Body of pancreas (tissue), 4 donors: Measurements from ENCODE around the gene WWOX. TPM values are rescaled to one million over a fixed set of nuclear protein-coding genes. Genes with fewer than 3 reads are reported as not detected.

Experiments used
- ATAC-seq: fragments of 150-250 bp; one replicate; pipeline ENCODE4 v1.9.1; 2016
- DNase-seq, 4 donors: peaks; one replicate each; pipeline ENCODE4 v3.0.0-alpha.2; 2019
- H3K27ac ChIP-seq, 4 donors: fragments of 200-600 bp; sonication (generic); 1 replicate in 3 of 4; 2 replicates in 1 of 4; pipeline versions ENCODE4 v1.5.1 to v1.6.1; 2016 to 2019; ENCODE audit warnings: mild to moderate bottlenecking in 1 of 4, mixed read lengths in 1 of 4, moderate library complexity in 1 of 4
- H3K27me3 ChIP-seq, 2 donors: fragments of 200-600 bp; sonication (generic); one replicate each; pipeline ENCODE4 v1.6.0; 2016; ENCODE audit warnings: mild to moderate bottlenecking in 1 of 2
- H3K36me3 ChIP-seq, 2 donors: fragments of 200-600 bp; sonication (generic); replicated peaks in 1 of 2; 2 replicates each; pipeline ENCODE4 v1.5.1; 2016; ENCODE audit warnings: low read depth in 2 of 2; ENCODE audit not compliant: insufficient read depth in 1 of 2
- H3K4me1 ChIP-seq: fragments of 200-600 bp; sonication (generic); one replicate; pipeline ENCODE4 v1.6.0; 2016
- H3K4me3 ChIP-seq, 2 donors: fragments of 200-600 bp; sonication (generic); 1 replicate in 1 of 2; 2 replicates in 1 of 2; pipeline ENCODE4 v1.5.1; 2016 to 2019
- H3K9me3 ChIP-seq, 3 donors: fragments of 200-600 bp; sonication (generic); 1 replicate in 2 of 3; 2 replicates in 1 of 3; pipeline ENCODE4 v1.5.1; 2016
- POLR2A ChIP-seq, 3 donors: fragments of 450-650 bp; IDR thresholded peaks; one replicate each; pipeline ENCODE4 v1.6.1; 2016; ENCODE audit warnings: antibody characterized with exemption in 3 of 3, mild to moderate bottlenecking in 2 of 3
- WGBS, 2 donors: methylation state at CpG; one replicate each; pipeline ENCODE4 v1.1.5; 2017; 5-methylcytosine and 5-hydroxymethylcytosine counted together
- intact Hi-C: fragments of 100-400 bp; cut with DNase I; formaldehyde crosslinking; loops from one replicate; pipeline ENCODE4 v1.15.1; 2023
- total RNA-seq, 2 donors: library from RNA; depleted of rRNA; stranded (reverse); fragments of >200 nt; gene quantifications; one replicate each; pipeline ENCODE4 v1.1.0, GENCODE V29; 2016
- TF ChIP-seq, protein P1 (sequence below), 7 experiments: fragments of 450-650 bp in 4 of 7; fragments of 200-600 bp in 3 of 7; sonication (generic) in 3 of 7; IDR thresholded peaks; one replicate each; pipeline ENCODE4 v1.5.1; 2016 to 2019; ENCODE audit warnings: antibody characterized with exemption in 7 of 7

The WWOX gene
- total RNA-seq, 2 donors from 2014 or later: 52.7 to 67.2 TPM

DNA sequence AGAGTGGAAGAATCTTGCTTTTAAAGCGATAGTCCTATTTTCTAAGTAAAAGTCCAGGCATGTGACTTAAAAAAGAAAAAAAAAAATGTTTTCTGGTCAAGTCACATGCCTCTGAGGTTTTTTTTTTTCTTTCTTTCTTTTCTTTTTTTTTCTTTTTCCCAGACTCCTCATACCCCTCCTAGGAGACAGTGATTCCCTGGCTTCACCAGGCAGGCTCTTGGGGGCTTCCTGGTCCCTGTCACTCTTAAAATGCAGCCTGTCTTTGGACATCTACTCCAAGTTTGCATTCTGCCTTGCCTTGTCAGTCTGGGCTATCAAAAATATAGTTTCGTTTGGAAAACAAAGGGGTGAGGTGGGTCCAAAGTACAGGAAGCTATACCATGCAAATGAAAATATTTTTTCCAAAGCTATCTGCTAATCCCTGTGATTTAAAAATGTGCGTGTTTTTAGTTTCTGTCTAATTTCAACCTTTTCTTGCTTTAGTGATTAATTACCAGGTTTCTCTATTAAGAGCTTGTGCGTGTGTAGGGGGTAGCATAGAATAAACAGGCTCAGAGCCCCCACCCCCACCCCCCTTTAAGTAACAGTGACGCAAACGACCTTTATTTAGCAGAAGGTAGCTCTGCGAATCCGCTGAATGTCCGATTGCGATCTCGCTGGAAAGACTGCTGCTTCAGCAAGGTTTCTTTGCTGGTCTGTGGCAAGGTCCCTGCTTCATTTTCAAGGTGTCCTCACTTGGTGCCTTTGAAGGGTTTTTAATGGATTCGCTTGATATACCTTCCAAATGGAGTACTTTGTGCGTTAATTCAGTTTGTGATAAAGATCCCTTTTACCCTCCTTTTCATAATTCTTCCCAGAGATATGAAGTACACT, 510.2 kb downstream of the WWOX start:
- H3K27ac ChIP-seq: no peak overlapping the region
- H3K9me3 ChIP-seq: no peaks in the 10 kb centered on the region
- H3K27me3 ChIP-seq: no peaks in the 10 kb centered on the region
- H3K4me1 ChIP-seq: no peaks in the 10 kb centered on the region
- intact Hi-C loops: no loop called here
- 66 to 74% methylated on average over 13 of the region's 13 CpGs for WGBS, 2 donors
- DNase-seq (no peak), ATAC-seq (no peak)
- TF ChIP-seq, protein P1, sequence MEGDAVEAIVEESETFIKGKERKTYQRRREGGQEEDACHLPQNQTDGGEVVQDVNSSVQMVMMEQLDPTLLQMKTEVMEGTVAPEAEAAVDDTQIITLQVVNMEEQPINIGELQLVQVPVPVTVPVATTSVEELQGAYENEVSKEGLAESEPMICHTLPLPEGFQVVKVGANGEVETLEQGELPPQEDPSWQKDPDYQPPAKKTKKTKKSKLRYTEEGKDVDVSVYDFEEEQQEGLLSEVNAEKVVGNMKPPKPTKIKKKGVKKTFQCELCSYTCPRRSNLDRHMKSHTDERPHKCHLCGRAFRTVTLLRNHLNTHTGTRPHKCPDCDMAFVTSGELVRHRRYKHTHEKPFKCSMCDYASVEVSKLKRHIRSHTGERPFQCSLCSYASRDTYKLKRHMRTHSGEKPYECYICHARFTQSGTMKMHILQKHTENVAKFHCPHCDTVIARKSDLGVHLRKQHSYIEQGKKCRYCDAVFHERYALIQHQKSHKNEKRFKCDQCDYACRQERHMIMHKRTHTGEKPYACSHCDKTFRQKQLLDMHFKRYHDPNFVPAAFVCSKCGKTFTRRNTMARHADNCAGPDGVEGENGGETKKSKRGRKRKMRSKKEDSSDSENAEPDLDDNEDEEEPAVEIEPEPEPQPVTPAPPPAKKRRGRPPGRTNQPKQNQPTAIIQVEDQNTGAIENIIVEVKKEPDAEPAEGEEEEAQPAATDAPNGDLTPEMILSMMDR (IDR thresholded peaks at IDR 0.05): no peak
- TF ChIP-seq POLR2A (IDR thresholded peaks at IDR 0.05): no peak
- no peak overlapping the region for H3K4me3 ChIP-seq
- no peaks in the 10 kb centered on the region for H3K36me3 ChIP-seq

DNA sequence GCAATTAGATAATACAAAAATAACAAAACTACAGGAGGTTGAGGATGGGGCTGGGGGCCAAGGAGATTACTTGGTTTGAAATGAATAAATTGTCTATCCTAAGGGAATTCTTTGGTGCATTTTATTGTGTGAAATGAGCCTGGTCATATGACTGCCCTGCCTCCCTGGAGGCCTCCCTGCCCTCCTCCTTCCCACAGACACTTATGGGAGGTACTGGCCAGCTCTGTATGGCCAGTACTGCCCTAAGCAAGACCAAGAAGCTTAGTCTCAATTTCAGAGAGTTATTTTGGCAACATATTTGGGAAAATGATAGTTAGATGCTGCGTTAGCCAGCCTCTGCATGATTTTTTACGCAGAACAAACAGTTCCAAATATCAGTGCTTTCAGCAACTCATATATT, 511.9 kb downstream of the WWOX start:
- TF ChIP-seq POLR2A (IDR thresholded peaks at IDR 0.05): no peak
- TF ChIP-seq, protein P1 (IDR thresholded peaks at IDR 0.05): no peak
- ATAC-seq (no peak), DNase-seq (no peak)
- H3K27me3 ChIP-seq: no peaks in the 10 kb centered on the region
- 98 to 100% methylated on average over 2 of the region's 2 CpGs for WGBS, 2 donors
- no peak overlapping the region for H3K27ac ChIP-seq
- intact Hi-C loops: no loop called here
- H3K4me3 ChIP-seq: no peak overlapping the region
- no peaks in the 10 kb centered on the region for H3K9me3 ChIP-seq
- no peaks in the 10 kb centered on the region for H3K36me3 ChIP-seq
- H3K4me1 ChIP-seq: no peaks in the 10 kb centered on the region

DNA sequence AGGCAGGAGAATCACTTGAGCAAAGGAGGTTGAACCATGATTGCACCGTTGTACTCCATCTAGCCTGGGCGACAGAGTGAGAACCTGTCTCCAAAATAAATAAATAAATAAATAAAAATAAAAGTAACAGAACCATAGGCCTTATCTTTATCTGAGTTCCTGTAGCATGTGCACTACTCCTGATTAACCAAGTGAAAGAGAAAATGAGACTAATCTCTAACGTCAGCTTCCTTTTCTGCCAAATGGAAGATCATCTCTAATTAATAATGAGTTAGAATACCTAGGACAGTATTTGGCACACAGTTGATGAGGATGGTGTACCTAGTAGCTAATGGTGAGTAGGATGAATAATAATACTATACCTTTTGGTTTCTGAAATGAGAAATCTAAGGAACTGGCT, 520.4 kb downstream of the WWOX start:
- Histone ChIP-seq H3K36me3 (no peaks in the 10 kb centered on the region), H3K4me3 (no peak overlapping the region), H3K27me3 (no peaks in the 10 kb centered on the region), H3K4me1 (no peaks in the 10 kb centered on the region), H3K27ac (no peak overlapping the region), H3K9me3 (no peaks in the 10 kb centered on the region)
- 75 to 81% methylated on average over 3 of the region's 3 CpGs for WGBS, 2 donors
- intact Hi-C loops: no loop called here
- DNase-seq: no peak
- no peak for ATAC-seq
- no peak for TF ChIP-seq POLR2A (IDR thresholded peaks at IDR 0.05)
- TF ChIP-seq, protein P1 (IDR thresholded peaks at IDR 0.05): no peak

DNA sequence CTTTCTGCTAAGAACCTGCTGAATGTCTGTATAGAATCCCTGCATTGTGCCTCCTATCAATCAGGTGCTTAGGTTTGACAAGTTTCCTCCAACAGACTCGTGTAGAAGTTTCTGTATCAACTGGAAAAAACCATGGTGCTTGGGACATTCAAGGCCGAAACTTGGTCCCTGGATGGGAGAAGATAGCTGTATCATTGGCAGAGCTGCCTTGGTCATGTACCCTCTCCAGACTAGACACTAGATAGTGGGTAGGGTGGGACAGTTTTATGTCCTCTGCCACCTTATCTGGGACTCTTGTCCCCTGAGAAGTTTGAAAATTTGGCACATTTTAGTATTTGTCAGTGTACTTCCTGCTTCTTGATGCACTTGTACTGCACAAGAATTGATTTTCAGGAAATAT, 520.8 kb downstream of the WWOX start:
- H3K27me3 ChIP-seq: no peaks in the 10 kb centered on the region
- no peak overlapping the region for H3K27ac ChIP-seq
- 57 to 66% methylated on average over 2 of the region's 2 CpGs for WGBS, 2 donors
- TF ChIP-seq, protein P1 (IDR thresholded peaks at IDR 0.05): no peak
- no peak for TF ChIP-seq POLR2A (IDR thresholded peaks at IDR 0.05)
- no peaks in the 10 kb centered on the region for H3K36me3 ChIP-seq
- no peaks in the 10 kb centered on the region for H3K4me1 ChIP-seq
- ATAC-seq (no peak), DNase-seq (no peak)
- intact Hi-C loops: no loop called here
- H3K4me3 ChIP-seq: no peak overlapping the region
- no peaks in the 10 kb centered on the region for H3K9me3 ChIP-seq

DNA sequence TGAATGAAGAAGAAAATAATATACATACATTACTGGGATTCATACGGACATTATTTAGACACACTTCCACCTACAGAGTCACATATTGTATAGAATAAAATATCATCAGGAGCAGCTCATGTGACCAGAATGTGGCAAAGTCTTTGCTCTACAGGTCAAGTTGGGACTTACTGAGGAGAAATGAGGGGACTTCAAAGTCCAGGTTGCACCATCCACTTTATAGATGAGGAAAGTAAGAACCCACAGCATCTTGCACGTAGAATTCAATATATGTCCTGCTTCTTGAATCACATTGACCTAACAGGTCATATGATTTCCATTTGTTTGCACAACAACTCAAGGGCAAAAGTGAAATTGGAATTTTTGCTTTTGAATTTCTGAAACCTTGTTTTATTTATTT, 524.3 kb downstream of the WWOX start:
- intact Hi-C loops: no loop called here
- Histone ChIP-seq H3K4me1 (no peaks in the 10 kb centered on the region), H3K27ac (no peak overlapping the region), H3K4me3 (no peak overlapping the region), H3K9me3 (no peaks in the 10 kb centered on the region), H3K36me3 (no peaks in the 10 kb centered on the region), H3K27me3 (no peaks in the 10 kb centered on the region)
- ATAC-seq (no peak), DNase-seq (no peak)
- WGBS, 2 donors: 64 to 91% methylated on average over 2 of the region's 2 CpGs
- TF ChIP-seq POLR2A (IDR thresholded peaks at IDR 0.05): no peak
- TF ChIP-seq, protein P1 (IDR thresholded peaks at IDR 0.05): no peak
